Mammary epithelial cell (primary cell): ENCODE results near the gene IFNL4.
"Not testable (repeated sequence)": the region's sequence is repeated elsewhere in the genome, so short reads cannot be mapped to it uniquely, and the experiment has no call there.

ENCODE experiments used
- EZH2 ChIP-seq: IDR thresholded peaks from 2 replicates; pipeline ENCODE4 v1.6.1; 2012; ENCODE audit warnings: low read length, inconsistent platforms, borderline replicate concordance
- TF ChIP-seq, protein P1 (sequence below), 2 donors: IDR thresholded peaks in 1 of 2; conservative IDR thresholded peaks in 1 of 2; 2 replicates each; pipeline ENCODE4 v1.5.1; 2011 to 2012; ENCODE audit warnings: inconsistent platforms in 2 of 2, low read length in 2 of 2, mild to moderate bottlenecking in 2 of 2, control low read depth in 1 of 2, low read depth in 1 of 2; ENCODE audit not compliant: insufficient read depth in 1 of 2; ENCODE audit errors: extremely low read depth in 1 of 2

DNA sequence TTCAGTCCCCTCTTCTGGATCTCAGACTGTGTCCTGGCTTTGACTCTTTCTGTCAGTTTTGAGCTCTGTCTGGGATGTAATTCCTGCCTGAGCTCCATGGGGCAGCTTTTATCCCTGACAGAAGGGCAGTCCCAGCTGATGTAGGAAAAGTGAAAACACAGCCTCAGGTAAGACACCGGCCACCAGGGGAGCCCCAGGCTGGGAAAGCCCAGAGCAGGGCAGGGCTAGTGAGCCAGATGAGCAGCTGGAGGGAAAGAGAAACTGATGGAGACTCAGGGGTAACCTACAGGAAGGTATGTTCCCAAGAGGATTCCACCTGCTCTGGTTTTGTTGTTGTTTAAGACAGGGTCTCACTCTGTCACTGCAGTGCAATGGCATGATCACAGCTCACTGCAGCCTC lies 3.5 kb downstream of the IFNL4 start:
- TF ChIP-seq, protein P1, sequence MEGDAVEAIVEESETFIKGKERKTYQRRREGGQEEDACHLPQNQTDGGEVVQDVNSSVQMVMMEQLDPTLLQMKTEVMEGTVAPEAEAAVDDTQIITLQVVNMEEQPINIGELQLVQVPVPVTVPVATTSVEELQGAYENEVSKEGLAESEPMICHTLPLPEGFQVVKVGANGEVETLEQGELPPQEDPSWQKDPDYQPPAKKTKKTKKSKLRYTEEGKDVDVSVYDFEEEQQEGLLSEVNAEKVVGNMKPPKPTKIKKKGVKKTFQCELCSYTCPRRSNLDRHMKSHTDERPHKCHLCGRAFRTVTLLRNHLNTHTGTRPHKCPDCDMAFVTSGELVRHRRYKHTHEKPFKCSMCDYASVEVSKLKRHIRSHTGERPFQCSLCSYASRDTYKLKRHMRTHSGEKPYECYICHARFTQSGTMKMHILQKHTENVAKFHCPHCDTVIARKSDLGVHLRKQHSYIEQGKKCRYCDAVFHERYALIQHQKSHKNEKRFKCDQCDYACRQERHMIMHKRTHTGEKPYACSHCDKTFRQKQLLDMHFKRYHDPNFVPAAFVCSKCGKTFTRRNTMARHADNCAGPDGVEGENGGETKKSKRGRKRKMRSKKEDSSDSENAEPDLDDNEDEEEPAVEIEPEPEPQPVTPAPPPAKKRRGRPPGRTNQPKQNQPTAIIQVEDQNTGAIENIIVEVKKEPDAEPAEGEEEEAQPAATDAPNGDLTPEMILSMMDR (conservative IDR thresholded peaks at IDR 0.05 in 1 of 2, IDR thresholded peaks at IDR 0.05 in 1 of 2; ENCODE audit: extremely low read depth in 1 of 2, insufficient read depth in 1 of 2, low read depth in 1 of 2, low read length in 2 of 2): not testable (repeated sequence)
- not testable (repeated sequence) for TF ChIP-seq EZH2
